A549 (cell line): Measurements from ENCODE around the gene CCDC33.

ENCODE experiments used
- CTCF ChIP-seq: fragments of >200 bp; sonication (Bioruptor Twin); formaldehyde crosslinking; IDR thresholded peaks from 3 replicates; pipeline ENCODE4 v1.5.1; 2016
- EP300 ChIP-seq, 2 experiments: fragments of >200 bp; sonication (Bioruptor Twin); formaldehyde crosslinking; IDR thresholded peaks; 2 replicates in 1 of 2; 3 replicates in 1 of 2; pipeline ENCODE4 v1.6.1; 2016 to 2017
- HOXA7 ChIP-seq: fragments of 250-450 bp; sonication (Bioruptor Pico); IDR thresholded peaks from 2 replicates; pipeline ENCODE4 v1.5.0; 2020; ENCODE audit warnings: mild to moderate bottlenecking, moderate library complexity
- POLR2A ChIP-seq: IDR thresholded peaks from 2 replicates; pipeline ENCODE4 v1.6.1; 2012; ENCODE audit warnings: mild to moderate bottlenecking, low read length
- RFX5 ChIP-seq: fragments of 450-650 bp; IDR thresholded peaks from 2 replicates; pipeline ENCODE4 v1.7.1; 2014; ENCODE audit warnings: antibody characterized with exemption, mild to moderate bottlenecking, moderate library complexity
- USF2 ChIP-seq: fragments of 450-650 bp; IDR thresholded peaks from 2 replicates; pipeline ENCODE4 v1.6.1; 2014; ENCODE audit warnings: antibody characterized with exemption

DNA sequence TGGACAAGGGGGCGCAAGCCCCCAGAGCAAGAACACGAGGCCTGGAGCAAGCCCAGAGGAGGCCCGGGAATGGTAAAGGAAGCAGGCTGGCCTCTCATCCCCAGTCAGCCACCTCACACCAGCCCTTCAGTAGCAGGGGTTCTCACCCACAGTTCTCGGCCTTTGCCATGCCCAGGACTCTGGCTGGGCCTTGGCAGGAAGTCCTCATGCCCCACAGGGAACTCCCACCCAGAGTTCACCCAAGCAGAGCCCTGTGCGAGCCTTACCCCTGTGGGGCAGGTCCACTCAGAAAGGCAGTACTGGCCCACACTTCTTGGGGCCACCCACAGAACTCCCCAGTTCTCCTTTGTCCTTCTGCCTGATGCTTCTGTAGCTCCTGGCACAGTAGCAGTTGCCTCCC lies 101.0 kb downstream of the CCDC33 start:
- TF ChIP-seq RFX5: no peak
- TF ChIP-seq CTCF: no peak
- TF ChIP-seq HOXA7 (CRISPR knock-in tag): no peak
- TF ChIP-seq USF2: no peak
- no peak for TF ChIP-seq POLR2A
- no peak for TF ChIP-seq EP300 (IDR thresholded peaks at IDR 0.05)
